ENCODE results near the gene LITAFD.

GRCh38 chr16:8899709-8900317, 17.7 kb downstream of the LITAFD start:
- no peak for TF ChIP-seq MXI1 (conservative IDR thresholded peaks at IDR 0.05; ENCODE audit: poor library complexity, severe bottlenecking)
- no peak for TF ChIP-seq POLR2AphosphoS5 (IDR thresholded peaks at IDR 0.05)
- no peak for TF ChIP-seq RAD21 (conservative IDR thresholded peaks at IDR 0.05)
- TF ChIP-seq CTCF (IDR thresholded peaks at IDR 0.05; ENCODE audit: poor library complexity, severe bottlenecking) = no peak
